ENCODE measurements around the gene KIAA1958. TPM values are rescaled to one million over a fixed set of nuclear protein-coding genes. Genes with fewer than 3 reads are reported as not detected.
"Not testable (repeated sequence)": the region's sequence is repeated elsewhere in the genome, so short reads cannot be mapped to it uniquely, and the experiment has no call there.

KIAA1958 gene
- total RNA-seq, 1 donor from 2014 or later, result 26.9 TPM

DNA sequence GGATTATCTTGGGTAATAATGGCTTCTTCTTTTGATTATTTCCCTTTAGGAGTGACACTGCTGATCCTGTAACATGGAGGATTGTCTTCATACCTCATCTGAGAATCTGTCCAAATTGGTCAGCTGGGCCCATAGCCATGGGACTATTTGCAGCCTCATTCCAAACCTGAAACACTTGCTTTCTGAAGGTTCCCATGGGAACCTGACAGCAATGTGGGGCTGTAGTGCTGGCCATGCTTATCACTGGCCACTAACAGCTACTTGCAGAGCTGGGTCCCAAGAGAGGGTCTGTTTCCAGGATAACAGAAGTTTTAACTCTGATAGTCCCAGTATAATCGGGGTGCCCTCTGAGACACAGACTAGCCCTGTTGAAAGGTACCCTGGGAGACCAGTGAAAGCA, 87.4 kb downstream of the KIAA1958 start:
- H3K27ac Mint-ChIP-seq, result no peak overlapping the region
- H3K9me3 Mint-ChIP-seq, result peaks cover 4% of the 10 kb centered on the region
- DNase-seq (ENCODE audit: low spot score in 2 of 2, unreplicated experiment in 2 of 2), result no peak
- no peaks in the 10 kb centered on the region for H3K27me3 Mint-ChIP-seq (ENCODE audit: low read depth)
- TF ChIP-seq, protein P1, sequence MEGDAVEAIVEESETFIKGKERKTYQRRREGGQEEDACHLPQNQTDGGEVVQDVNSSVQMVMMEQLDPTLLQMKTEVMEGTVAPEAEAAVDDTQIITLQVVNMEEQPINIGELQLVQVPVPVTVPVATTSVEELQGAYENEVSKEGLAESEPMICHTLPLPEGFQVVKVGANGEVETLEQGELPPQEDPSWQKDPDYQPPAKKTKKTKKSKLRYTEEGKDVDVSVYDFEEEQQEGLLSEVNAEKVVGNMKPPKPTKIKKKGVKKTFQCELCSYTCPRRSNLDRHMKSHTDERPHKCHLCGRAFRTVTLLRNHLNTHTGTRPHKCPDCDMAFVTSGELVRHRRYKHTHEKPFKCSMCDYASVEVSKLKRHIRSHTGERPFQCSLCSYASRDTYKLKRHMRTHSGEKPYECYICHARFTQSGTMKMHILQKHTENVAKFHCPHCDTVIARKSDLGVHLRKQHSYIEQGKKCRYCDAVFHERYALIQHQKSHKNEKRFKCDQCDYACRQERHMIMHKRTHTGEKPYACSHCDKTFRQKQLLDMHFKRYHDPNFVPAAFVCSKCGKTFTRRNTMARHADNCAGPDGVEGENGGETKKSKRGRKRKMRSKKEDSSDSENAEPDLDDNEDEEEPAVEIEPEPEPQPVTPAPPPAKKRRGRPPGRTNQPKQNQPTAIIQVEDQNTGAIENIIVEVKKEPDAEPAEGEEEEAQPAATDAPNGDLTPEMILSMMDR (IDR thresholded peaks at IDR 0.05; ENCODE audit: unreplicated experiment), result no peak
- no peak overlapping the region for H3K4me3 Mint-ChIP-seq
- H3K4me1 Mint-ChIP-seq, result peaks cover 33% of the 10 kb centered on the region
- peaks cover 21% of the 10 kb centered on the region for H3K36me3 Mint-ChIP-seq

DNA sequence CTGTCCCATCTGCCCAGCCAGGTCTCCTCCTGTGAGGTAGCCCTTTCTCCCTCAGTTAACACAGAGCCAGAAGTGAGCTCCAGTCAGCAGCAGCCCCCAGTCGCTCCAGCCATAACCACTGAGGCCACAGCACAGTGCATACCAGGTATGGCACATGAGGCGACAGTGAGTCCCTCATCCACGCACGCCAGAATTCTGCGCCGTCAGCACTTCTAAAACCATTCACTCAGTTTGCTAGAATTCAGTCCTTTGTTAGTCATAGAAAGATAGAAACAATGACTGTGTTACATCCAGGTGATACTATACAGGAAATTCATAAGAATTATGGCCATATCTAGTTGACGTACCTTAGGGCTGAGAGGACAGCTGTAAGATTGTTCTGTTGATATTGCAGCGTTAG, 88.5 kb downstream of the KIAA1958 start:
- H3K4me3 Mint-ChIP-seq, result no peak overlapping the region
- TF ChIP-seq, protein P1 (IDR thresholded peaks at IDR 0.05; ENCODE audit: unreplicated experiment), result no peak
- H3K27me3 Mint-ChIP-seq (ENCODE audit: low read depth), result no peaks in the 10 kb centered on the region
- peaks cover 4% of the 10 kb centered on the region for H3K9me3 Mint-ChIP-seq
- DNase-seq (ENCODE audit: low spot score in 2 of 2, unreplicated experiment in 2 of 2), result no peak
- H3K4me1 Mint-ChIP-seq, result peaks cover 29% of the 10 kb centered on the region
- peaks cover 21% of the 10 kb centered on the region for H3K36me3 Mint-ChIP-seq
- H3K27ac Mint-ChIP-seq, result no peak overlapping the region

DNA sequence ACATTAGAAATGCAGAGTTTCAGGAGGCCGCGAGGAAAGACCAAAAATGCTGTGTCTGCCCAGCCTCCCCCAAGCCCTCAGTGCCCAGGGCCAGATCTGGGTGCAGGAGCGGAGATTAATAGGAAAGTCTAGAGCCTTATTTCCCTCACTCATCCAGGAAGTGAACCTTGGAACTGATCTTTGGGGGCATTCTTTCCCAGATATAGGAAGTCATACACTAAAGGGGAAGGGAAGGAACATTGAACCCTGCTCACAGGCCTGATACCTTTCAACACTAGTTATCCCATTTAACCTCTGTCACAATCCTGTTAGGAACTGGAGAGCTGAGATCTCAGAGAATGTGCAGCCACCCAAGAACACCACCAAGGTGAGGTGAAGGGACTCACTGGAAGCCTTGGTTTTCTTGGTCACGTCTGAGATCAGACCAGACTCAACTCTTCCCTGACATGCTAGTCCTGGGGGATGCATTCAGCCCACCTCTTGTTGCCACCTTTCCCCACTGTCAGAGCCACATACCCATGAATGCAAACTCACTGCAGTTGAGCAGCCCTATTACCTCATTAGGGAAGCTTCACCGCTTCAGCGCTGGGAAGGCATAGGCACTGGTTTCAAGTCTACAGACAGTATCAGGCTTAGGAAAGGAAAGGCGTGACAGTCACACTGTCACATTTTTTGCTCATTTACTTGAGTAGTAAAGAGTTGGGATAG, 95.0 kb downstream of the KIAA1958 start:
- Mint-ChIP-seq H3K27me3 (ENCODE audit: low read depth) (no peaks in the 10 kb centered on the region), H3K4me1 (peaks cover 5% of the 10 kb centered on the region), H3K4me3 (no peak overlapping the region), H3K9me3 (no peaks in the 10 kb centered on the region), H3K36me3 (peaks cover 2% of the 10 kb centered on the region), H3K27ac (no peak overlapping the region)
- DNase-seq (ENCODE audit: low spot score in 2 of 2, unreplicated experiment in 2 of 2), result no peak
- TF ChIP-seq, protein P1 (IDR thresholded peaks at IDR 0.05; ENCODE audit: unreplicated experiment), result no peak

DNA sequence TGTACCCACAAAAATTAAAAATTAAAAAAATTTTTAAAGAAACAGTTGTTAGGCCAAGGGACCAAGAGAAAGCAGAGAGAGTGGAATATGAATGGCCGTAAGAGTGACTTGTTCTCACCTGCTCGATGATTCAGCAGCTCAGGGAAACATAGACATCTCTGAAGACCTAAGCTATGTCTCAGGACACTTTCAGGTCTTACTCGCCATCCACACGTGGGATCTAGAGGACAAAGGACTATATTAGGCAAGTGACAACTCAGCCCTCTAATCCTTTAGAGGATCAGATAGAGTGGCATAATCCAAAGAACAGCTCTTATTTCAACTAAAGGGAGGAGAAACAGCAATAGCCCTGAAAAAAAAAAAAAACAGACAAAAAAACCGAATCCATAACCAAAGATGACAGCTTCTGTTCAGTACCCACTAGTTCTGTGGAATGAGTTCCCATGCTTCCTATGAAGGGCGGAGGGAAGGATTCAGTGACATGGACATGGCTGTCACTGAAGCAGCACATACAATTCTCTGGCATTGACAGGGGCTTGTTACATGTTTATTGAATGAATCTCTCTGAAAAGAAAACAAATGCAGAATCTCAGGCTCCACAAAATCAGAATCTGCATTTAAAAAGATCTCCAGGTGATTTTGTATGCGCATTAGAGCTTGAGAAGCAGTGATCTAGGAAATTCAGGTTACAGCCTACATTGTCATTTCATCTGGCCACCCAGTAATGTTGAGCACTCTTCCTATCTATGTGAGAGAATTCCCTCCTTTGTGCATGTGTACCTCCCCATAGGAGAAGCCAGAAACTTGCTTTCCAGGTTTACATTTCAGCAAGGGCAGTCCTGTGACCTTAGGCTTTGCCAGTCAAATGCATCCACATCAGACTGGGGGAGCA, 96.0 kb downstream of the KIAA1958 start:
- Mint-ChIP-seq H3K36me3 (no peaks in the 10 kb centered on the region), H3K9me3 (no peaks in the 10 kb centered on the region), H3K4me3 (no peak overlapping the region), H3K4me1 (peaks cover 5% of the 10 kb centered on the region), H3K27ac (no peak overlapping the region), H3K27me3 (ENCODE audit: low read depth) (no peaks in the 10 kb centered on the region)
- DNase-seq (ENCODE audit: low spot score in 2 of 2, unreplicated experiment in 2 of 2), result no peak
- TF ChIP-seq, protein P1 (IDR thresholded peaks at IDR 0.05; ENCODE audit: unreplicated experiment), result no peak

DNA sequence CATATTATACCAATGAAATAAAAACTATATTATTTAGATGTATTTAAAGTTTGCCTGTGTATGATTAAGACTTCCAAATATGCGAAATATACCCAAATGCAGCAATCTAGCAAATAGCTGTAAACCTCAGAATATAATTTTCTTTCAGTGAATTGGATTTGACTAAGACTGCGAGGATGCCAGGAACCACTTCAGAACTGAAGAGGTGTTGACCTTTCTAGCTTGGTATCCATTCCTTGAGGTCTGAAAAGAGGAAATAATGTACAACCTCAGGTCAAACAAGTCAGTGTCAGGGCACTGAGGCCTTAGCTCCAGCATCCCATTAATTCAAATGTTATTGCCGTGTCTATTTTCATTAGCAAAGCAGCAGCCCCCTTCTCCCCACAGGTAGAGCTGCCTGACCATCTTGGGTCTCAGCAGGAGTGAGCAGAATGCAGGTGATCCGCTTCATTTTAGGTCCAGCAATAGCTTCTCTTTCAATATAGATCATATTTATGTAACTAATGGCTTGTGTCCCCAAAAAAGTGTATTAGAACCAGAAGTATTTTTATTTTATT, 100.0 kb downstream of the KIAA1958 start:
- Mint-ChIP-seq H3K36me3 (no peaks in the 10 kb centered on the region), H3K4me1 (no peaks in the 10 kb centered on the region), H3K9me3 (no peaks in the 10 kb centered on the region), H3K27me3 (ENCODE audit: low read depth) (no peaks in the 10 kb centered on the region), H3K4me3 (no peak overlapping the region), H3K27ac (no peak overlapping the region)
- DNase-seq (ENCODE audit: low spot score in 2 of 2, unreplicated experiment in 2 of 2), result no peak
- TF ChIP-seq, protein P1 (IDR thresholded peaks at IDR 0.05; ENCODE audit: unreplicated experiment), result no peak

DNA sequence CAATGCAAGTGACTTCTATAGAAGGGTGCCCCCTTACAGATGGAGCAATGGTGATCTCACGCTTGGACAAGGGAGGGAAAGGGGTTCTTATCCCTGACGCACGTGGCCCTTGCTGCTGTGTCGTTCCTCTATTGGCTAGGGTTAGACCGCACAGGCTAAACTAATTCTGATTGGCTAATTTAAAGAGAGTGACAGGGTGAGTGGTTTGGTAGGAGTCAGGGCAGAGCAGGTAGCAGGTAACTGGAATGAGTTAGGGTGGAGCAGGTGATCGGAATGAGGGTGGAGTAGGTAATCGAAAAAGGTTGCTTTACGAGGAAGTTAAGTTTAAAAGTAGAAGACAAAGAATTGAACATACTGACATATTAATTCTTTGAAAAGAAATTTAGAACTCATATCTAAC, 105.2 kb downstream of the KIAA1958 start:
- H3K9me3 Mint-ChIP-seq, H3K36me3 Mint-ChIP-seq: not testable (repeated sequence)

More for the DNA sequence above, 105.2 kb downstream of the KIAA1958 start:
- not testable (repeated sequence) for H3K27me3 Mint-ChIP-seq (ENCODE audit: low read depth); H3K4me3 Mint-ChIP-seq; H3K27ac Mint-ChIP-seq; DNase-seq (ENCODE audit: low spot score in 2 of 2, unreplicated experiment in 2 of 2); H3K4me1 Mint-ChIP-seq

All from mesothelial cell of epicardium (in vitro differentiated cells).